Endothelial cell of umbilical vein (primary cell): ENCODE measurements around the gene ASTE1.

ENCODE experiments used
- CTCF ChIP-seq, 2 donors: IDR thresholded peaks; 1 replicate in 1 of 2; 2 replicates in 1 of 2; pipeline ENCODE4 v1.5.1; 2011; ENCODE audit warnings: low read length in 2 of 2, mild to moderate bottlenecking in 2 of 2, moderate library complexity in 2 of 2, control low read depth in 1 of 2, inconsistent platforms in 1 of 2, low read depth in 1 of 2; ENCODE audit not compliant: insufficient read depth in 1 of 2; ENCODE audit errors: extremely low read depth in 1 of 2
- EZH2 ChIP-seq: IDR thresholded peaks from 2 replicates; pipeline ENCODE4 v1.6.1; 2012; ENCODE audit warnings: borderline replicate concordance, low read depth, mild to moderate bottlenecking, moderate library complexity, low read length, inconsistent platforms; ENCODE audit not compliant: severe bottlenecking
- MYC ChIP-seq: IDR thresholded peaks from one replicate; pipeline ENCODE4 v1.6.1; 2011; ENCODE audit warnings: mild to moderate bottlenecking, low read depth, low read length
- POLR2A ChIP-seq: IDR thresholded peaks from 2 replicates; pipeline ENCODE4 v1.6.1; 2012; ENCODE audit warnings: low read depth, mild to moderate bottlenecking, control low read depth, low read length
- POLR2AphosphoS5 ChIP-seq: IDR thresholded peaks from 2 replicates; pipeline ENCODE4 v1.6.1; 2012; ENCODE audit warnings: low read depth, mild to moderate bottlenecking, control low read depth, low read length, moderate library complexity; ENCODE audit not compliant: insufficient read depth
- TF ChIP-seq, protein P1 (sequence below): IDR thresholded peaks from 2 replicates; pipeline ENCODE4 v1.6.1; 2011; ENCODE audit not compliant: insufficient read depth, insufficient read length

GRCh38 chr3:131031660-131032059 lies 5.0 kb upstream of the ASTE1 start:
- TF ChIP-seq CTCF (IDR thresholded peaks at IDR 0.05; ENCODE audit: extremely low read depth in 1 of 2, insufficient read depth in 1 of 2, low read depth in 1 of 2, low read length in 2 of 2) (no peak), EZH2 (no peak), MYC (no peak), POLR2A (no peak), POLR2AphosphoS5 (no peak)
- TF ChIP-seq, protein P1, sequence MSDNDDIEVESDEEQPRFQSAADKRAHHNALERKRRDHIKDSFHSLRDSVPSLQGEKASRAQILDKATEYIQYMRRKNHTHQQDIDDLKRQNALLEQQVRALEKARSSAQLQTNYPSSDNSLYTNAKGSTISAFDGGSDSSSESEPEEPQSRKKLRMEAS: no peak
